ENCODE results near the gene SMYD3. TPM values are rescaled to one million over a fixed set of nuclear protein-coding genes. Genes with fewer than 3 reads are reported as not detected.

Gene SMYD3
- total and polyA plus RNA-seq, 10 of the 15 experiments (the other 5 are each of a cell fraction or from before 2014, with no cell fraction given): 18.3 to 54.0 (median 24.8) TPM

DNA sequence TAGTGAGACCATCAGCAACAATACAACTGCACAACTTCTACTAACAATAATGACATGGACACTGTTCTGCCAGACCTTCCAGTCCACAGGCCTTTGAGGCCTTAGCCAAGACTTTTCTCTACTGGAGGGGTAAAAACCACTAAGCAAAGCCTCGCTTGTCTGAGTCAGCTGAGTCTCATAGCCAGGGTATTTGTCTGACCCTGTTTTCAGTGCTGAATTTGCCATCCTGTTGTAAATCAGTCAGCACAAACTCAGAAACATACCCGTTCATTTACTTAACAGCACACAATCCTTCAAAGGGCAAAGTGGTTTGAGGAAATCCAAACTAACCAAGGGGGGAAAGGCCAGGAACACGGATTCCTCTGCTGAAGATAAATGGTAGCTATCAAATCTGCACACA, 537.8 kb downstream of the SMYD3 start:
- no peak overlapping the region for H3K27ac ChIP-seq (ENCODE audit: control insufficient read depth, insufficient read depth)
- FAIRE-seq (no peak), DNase-seq (ENCODE audit: low read depth, low spot score) (no peak), ATAC-seq (no peak)
- no peaks in the 10 kb centered on the region for H3K79me2 ChIP-seq (ENCODE audit: control insufficient read depth, insufficient read depth, low read length)
- ChIA-PET POLR2A (no interaction called here), CTCF (no interaction called here), SMC1A (ENCODE audit: uncharacterized antibody, unreplicated experiment) (interaction anchor here (1.1 to 2.3 kb wide), 6 partner anchors 8 to 17 kb away, joined by 3 to 11 read pairs (median 4); no protein-coding TSS in a partner anchor), RAD21 (ENCODE audit: unreplicated experiment) (no interaction called here)
- 85% methylated on average over 3 of the region's 3 CpGs for WGBS (ENCODE audit: insufficient coverage, insufficient replicate concordance, low lambda C conversion rate, missing lambda C conversion rate)
- no peak overlapping the region for H3K9ac ChIP-seq (ENCODE audit: control insufficient read depth, insufficient read depth, low read length)
- no peak for TF ChIP-seq GABPA (IDR thresholded peaks at IDR 0.05; ENCODE audit: low read depth)
- TF ChIP-seq, protein P1, sequence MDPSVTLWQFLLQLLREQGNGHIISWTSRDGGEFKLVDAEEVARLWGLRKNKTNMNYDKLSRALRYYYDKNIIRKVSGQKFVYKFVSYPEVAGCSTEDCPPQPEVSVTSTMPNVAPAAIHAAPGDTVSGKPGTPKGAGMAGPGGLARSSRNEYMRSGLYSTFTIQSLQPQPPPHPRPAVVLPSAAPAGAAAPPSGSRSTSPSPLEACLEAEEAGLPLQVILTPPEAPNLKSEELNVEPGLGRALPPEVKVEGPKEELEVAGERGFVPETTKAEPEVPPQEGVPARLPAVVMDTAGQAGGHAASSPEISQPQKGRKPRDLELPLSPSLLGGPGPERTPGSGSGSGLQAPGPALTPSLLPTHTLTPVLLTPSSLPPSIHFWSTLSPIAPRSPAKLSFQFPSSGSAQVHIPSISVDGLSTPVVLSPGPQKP (IDR thresholded peaks at IDR 0.05; ENCODE audit: low read depth, low read length): no peak
- no peak for TF ChIP-seq NFYA (IDR thresholded peaks at IDR 0.05; ENCODE audit: borderline replicate concordance, low read depth, low read length)
- TF ChIP-seq, protein P2, sequence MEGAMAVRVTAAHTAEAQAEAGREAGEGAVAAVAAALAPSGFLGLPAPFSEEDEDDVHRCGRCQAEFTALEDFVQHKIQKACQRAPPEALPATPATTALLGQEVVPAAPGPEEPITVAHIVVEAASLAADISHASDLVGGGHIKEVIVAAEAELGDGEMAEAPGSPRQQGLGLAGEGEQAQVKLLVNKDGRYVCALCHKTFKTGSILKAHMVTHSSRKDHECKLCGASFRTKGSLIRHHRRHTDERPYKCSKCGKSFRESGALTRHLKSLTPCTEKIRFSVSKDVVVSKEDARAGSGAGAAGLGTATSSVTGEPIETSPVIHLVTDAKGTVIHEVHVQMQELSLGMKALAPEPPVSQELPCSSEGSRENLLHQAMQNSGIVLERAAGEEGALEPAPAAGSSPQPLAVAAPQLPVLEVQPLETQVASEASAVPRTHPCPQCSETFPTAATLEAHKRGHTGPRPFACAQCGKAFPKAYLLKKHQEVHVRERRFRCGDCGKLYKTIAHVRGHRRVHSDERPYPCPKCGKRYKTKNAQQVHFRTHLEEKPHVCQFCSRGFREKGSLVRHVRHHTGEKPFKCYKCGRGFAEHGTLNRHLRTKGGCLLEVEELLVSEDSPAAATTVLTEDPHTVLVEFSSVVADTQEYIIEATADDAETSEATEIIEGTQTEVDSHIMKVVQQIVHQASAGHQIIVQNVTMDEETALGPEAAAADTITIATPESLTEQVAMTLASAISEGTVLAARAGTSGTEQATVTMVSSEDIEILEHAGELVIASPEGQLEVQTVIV (IDR thresholded peaks at IDR 0.05; ENCODE audit: borderline replicate concordance, partially characterized antibody): no peak
- no peak for TF ChIP-seq JUNB (IDR thresholded peaks at IDR 0.05)
- no peak for TF ChIP-seq RAD21 (IDR thresholded peaks at IDR 0.05; ENCODE audit: insufficient read depth, low read depth, low read length)
- TF ChIP-seq MTA2 (IDR thresholded peaks at IDR 0.05; ENCODE audit: low read depth): no peak
- TF ChIP-seq, protein P3, sequence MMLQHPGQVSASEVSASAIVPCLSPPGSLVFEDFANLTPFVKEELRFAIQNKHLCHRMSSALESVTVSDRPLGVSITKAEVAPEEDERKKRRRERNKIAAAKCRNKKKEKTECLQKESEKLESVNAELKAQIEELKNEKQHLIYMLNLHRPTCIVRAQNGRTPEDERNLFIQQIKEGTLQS (IDR thresholded peaks at IDR 0.05; ENCODE audit: borderline replicate concordance, extremely low read depth, low read depth, low read length): no peak
- TF ChIP-seq MEF2A (IDR thresholded peaks at IDR 0.05; ENCODE audit: insufficient read depth, low read depth, low read length): no peak
- TF ChIP-seq SP1 (IDR thresholded peaks at IDR 0.05; ENCODE audit: low read depth, low read length): no peak
- TF ChIP-seq, protein P4, sequence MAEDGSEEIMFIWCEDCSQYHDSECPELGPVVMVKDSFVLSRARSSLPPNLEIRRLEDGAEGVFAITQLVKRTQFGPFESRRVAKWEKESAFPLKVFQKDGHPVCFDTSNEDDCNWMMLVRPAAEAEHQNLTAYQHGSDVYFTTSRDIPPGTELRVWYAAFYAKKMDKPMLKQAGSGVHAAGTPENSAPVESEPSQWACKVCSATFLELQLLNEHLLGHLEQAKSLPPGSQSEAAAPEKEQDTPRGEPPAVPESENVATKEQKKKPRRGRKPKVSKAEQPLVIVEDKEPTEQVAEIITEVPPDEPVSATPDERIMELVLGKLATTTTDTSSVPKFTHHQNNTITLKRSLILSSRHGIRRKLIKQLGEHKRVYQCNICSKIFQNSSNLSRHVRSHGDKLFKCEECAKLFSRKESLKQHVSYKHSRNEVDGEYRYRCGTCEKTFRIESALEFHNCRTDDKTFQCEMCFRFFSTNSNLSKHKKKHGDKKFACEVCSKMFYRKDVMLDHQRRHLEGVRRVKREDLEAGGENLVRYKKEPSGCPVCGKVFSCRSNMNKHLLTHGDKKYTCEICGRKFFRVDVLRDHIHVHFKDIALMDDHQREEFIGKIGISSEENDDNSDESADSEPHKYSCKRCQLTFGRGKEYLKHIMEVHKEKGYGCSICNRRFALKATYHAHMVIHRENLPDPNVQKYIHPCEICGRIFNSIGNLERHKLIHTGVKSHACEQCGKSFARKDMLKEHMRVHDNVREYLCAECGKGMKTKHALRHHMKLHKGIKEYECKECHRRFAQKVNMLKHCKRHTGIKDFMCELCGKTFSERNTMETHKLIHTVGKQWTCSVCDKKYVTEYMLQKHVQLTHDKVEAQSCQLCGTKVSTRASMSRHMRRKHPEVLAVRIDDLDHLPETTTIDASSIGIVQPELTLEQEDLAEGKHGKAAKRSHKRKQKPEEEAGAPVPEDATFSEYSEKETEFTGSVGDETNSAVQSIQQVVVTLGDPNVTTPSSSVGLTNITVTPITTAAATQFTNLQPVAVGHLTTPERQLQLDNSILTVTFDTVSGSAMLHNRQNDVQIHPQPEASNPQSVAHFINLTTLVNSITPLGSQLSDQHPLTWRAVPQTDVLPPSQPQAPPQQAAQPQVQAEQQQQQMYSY (CRISPR knock-in tag; IDR thresholded peaks at IDR 0.05): no peak
- TF ChIP-seq, protein P5, sequence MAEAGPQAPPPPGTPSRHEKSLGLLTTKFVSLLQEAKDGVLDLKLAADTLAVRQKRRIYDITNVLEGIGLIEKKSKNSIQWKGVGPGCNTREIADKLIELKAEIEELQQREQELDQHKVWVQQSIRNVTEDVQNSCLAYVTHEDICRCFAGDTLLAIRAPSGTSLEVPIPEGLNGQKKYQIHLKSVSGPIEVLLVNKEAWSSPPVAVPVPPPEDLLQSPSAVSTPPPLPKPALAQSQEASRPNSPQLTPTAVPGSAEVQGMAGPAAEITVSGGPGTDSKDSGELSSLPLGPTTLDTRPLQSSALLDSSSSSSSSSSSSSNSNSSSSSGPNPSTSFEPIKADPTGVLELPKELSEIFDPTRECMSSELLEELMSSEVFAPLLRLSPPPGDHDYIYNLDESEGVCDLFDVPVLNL (IDR thresholded peaks at IDR 0.05; ENCODE audit: low read depth, low read length): no peak
- no peaks in the 10 kb centered on the region for H4K20me1 ChIP-seq (ENCODE audit: control insufficient read depth, insufficient read depth)
- H3K4me3 ChIP-seq: no peak overlapping the region
- in situ Hi-C loops (cut with MboI) (no loop called here), intact Hi-C loops (cut with micrococcal nuclease; ENCODE audit: unreplicated experiment) (no loop called here)
- no peak overlapping the region for H2AFZ ChIP-seq (ENCODE audit: control insufficient read depth, low read depth, low read length)
- H3K4me2 ChIP-seq (ENCODE audit: control insufficient read depth, insufficient read depth): no peak overlapping the region
- no peaks in the 10 kb centered on the region for H3K36me3 ChIP-seq (ENCODE audit: control insufficient read depth in 2 of 2, insufficient read depth in 2 of 2, low read length in 1 of 2)
- no peaks in the 10 kb centered on the region for H3K4me1 ChIP-seq (ENCODE audit: control insufficient read depth, insufficient read depth, low read length)
- H3K9me3 ChIP-seq (replicated peaks; ENCODE audit: control insufficient read depth, insufficient read depth, low read length): no peaks in the 10 kb centered on the region
- BruUV-seq (replicated peaks): no TSS peak
- H3K27me3 ChIP-seq (replicated peaks in 1 of 2; ENCODE audit: control insufficient read depth in 2 of 2, insufficient read depth in 2 of 2, low read length in 1 of 2): no peaks in the 10 kb centered on the region
